ENCODE data around the gene SNORC. TPM values are rescaled to one million over a fixed set of nuclear protein-coding genes. Genes with fewer than 3 reads are reported as not detected.

SNORC gene
- total RNA-seq, 1 experiment from 2014 or later = 0.25 TPM

GRCh38 chr2:232869138-232870017, 686 bp upstream of the SNORC start:
- DNase-seq (ENCODE audit: low spot score) = no peak

DNA sequence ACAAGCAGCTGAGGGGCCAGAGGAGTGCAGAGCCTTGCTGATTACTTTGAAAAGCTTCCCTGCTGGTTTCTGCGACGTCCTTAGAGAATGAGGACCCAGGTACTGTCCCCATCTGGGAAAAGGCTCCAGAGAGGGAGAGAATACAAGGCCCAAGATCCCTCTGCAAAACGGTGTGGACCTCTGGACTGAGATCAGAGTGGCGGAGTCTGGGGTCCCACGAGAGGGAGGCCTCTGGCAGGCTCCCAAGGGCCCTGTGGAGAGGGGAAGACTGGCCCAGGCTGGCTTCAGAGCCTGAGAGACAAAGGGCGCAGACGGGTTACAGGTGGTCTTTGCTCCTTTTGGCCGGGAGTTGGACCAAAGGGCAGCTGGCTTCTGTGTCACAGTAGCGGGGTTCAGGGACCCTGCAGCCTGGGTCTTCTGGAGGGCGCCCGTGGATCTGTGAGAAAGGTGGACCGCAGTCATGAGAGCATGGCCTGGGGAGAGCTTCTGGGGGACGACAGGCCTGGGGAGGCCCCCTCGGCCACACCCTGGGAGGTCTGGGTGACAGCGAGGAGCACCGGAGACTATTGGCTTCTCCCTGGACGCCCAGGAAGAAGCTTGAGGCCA, 805 bp downstream of the SNORC start:
- DNase-seq (ENCODE audit: low spot score) = no peak

GRCh38 chr2:232871418-232871834, 1.4 kb downstream of the SNORC start:
- DNase-seq (ENCODE audit: low spot score) = no peak

DNA sequence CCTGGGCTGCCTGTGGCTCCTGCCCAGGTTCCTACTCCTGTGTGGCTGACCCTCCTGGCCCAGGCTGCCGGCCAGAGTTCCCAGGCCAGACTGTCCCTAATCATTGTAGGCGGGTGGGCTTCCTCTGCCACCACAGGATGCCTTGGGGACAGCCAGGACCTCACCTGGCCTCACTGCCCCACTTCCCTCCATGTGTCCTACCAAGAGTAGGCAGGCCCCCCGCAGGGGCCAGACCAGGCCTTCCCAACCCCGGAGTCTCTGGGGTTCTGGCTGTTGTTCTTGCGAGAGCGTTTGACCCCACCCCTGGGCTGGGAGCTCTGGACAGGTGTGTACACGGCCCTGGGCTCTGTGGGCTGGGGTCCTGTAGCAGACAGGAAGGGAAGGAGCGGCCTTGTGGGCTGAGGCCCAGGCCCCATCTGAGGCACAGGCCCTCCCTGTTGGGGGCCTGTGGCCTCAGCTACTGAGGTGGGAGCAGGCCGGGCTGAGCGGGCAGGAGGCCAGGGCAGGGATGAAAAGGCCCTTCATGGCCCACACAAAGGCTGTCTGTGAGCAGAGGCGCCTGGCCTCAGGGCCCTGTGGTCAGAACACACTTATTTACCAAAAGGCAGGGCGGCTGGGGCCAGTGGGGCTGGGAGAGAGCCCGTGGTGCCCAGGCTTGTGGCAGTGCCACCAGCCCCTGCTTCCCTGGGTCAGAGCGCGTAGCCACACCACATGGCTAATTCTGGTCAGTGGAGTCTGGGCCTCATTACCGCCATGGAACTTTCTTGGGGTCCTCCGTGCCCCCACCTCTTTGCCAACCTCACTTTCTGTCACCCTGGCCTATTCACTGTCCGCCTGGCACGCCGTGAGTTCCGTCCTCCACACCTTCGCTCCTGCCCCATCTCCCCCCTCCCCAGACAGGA, 2.0 kb downstream of the SNORC start:
- no peak for DNase-seq (ENCODE audit: low spot score)

- no peak for DNase-seq (ENCODE audit: low spot score)
Observed at GRCh38 chr2:232872826-232873225, 2.8 kb downstream of the SNORC start.

DNA sequence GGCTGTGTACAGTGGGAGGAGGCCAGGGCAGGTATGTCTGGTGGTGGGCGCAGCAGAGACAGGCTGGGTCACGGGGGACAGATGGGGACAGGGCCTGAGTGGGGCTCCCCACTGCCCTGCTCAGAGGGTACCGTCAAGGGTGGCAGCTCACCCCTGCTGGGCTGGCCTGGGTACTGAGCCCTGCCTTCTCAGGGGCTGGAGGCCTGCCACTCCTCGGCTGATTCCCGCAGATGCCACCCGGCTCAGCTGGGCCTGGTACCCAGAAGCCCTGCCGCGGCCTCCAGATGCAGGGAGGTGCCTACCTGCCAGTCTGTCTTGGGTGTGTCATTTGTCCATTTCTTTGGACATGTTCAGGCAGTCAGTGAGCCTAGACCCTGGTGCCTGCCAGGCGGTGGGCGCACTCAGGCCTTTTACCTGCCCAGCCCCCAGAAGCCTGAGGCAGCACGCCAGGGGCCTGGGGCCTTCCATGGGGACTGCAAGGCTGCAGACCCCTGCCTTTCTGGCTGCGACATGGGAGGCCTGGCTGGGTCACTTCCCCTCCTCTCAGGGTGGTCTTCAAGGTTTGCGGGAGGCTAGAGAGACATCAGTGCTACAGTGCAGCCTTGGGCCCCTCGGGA, 3.3 kb downstream of the SNORC start:
- no peak for DNase-seq (ENCODE audit: low spot score)

GRCh38 chr2:232873909-232874641, 4.0 kb downstream of the SNORC start:
- no peak for DNase-seq (ENCODE audit: low spot score)

DNA sequence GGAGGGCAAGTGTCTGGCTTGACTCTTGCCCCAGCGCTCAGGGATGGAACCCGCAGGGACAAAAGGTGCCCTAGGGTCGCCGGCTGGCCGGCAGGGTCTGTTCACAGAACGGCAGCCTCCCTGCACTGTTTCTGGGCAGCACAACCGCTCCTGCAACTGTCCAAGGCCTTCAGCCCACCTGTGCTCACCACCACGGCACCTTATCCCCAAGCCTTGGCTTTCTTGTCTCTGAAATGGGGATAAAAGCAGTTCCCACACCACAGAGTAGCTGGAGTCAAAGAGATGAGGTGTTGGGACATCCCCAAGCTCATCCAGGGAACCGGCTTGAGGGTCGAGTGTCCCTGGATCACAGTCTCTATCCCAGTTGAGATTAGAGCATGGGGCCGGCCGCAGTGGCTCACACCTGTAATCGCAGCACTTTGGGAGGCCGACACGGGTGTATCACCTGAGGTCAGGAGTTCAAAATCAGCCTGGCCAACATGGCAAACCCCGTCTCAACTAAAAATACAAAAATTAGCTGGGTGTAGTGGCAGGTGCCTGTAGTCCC, 4.7 kb downstream of the SNORC start:
- DNase-seq (ENCODE audit: low spot score) = no peak

DNA sequence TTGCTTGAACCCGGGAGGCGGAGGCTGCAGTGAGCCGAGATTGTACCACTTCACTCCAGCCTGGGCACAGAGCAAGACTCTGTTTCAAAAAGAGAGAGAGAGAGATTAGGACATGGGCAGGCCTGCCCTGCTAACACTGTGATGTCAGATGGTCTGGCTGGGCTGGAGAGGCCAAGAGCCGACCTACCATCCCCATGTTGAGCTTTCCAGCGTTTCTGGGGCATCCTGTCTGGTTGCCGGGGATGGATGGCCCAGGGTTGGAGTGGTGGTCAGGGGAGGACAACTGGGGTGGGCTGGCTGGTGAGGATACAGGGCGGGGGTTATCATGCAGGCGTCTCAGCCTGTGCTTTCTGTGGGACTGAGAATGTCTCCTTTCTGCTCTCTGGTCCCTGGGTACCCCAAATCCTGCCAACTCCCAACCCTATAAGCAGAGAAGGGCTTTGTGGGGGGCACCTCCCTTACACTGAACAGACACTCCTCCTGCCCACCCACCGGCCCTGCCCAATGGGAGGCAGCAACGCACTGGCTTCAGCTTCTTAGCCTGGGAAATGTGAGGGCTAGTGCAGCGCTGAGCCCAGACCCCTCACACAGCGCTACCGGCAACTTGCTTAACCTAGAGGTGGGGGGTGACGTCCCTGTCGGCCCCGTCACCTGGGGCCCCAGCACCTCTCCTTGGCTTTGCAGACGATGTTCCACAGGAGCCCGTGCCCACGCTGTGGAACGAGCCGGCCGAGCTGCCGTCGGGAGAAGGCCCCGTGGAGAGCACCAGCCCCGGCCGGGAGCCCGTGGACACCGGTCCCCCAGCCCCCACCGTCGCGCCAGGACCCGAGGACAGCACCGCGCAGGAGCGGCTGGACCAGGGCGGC, 5.4 kb downstream of the SNORC start:
- DNase-seq (ENCODE audit: low spot score) = no peak

- DNase-seq (ENCODE audit: low spot score) = no peak
Observed at GRCh38 chr2:232876161-232876977, 6.3 kb downstream of the SNORC start.

- DNase-seq (ENCODE audit: low spot score) = no peak
Observed at GRCh38 chr2:232876978-232877441, 6.9 kb downstream of the SNORC start.

DNA sequence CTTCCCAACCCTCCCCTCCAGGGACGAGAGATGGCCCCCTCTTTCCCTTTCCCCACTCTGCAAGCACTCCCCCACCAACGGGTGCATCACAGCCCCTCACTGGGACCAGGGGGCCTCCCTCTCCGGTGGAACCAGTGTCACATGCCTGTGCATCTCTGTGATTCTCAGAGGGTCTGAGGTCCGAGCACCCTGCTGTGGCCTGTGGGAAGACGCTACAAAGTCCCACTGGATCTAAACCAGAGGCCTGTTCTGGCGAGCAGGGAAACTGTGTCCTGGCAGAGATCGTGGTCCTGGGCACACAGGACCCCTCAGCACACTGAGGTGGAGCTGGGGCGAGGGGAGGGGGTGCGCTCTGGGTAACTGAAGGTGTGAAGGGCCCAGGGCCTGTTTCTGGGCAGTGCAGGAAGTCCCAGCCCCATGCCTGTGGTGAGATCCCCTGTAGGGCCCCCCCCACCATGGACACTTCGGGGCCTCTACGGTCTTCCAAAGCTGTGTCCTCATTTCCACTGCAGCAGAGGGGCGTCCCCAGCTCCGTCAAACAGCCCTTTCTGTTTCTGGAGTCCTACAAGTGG, 8.0 kb downstream of the SNORC start:
- no peak for DNase-seq (ENCODE audit: low spot score)

DNA sequence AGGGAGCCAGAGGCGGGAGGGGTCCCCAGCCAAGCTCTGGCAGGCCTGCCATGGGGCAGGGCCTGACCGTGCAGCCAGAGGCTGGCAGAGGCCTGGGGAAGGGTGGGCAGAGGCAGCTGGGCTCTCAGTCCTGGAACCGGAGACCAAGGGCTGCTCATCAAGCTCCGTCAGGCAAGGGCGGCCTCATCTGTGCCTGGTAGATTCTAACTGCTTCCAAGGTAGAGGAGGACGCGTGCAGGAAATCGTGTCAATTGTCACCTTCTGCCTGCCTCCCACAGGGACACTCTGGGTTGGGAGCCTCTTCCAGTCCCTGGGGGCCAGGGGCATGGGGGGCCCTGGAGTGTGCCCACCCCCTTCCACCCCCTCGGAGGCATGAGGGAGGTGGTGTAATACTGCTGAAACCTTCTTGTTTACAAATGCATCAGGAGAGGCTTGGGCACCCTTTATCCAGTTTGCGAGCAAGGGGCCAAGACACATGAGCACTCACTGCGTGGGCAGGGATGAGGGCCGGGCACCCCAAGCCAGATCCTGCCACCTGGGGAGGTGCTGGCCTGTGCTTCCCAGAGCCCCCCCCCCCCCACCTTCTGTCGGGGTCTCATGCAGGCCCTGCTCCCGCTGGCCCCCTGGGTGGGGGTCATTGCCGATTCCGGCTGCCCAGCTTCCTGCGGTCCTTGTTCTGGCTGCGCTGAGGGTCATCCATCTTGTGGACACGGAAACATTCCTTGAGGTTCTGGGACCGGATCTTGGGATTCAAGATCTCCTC, 9.0 kb downstream of the SNORC start:
- no peak for DNase-seq (ENCODE audit: low spot score)

DNA sequence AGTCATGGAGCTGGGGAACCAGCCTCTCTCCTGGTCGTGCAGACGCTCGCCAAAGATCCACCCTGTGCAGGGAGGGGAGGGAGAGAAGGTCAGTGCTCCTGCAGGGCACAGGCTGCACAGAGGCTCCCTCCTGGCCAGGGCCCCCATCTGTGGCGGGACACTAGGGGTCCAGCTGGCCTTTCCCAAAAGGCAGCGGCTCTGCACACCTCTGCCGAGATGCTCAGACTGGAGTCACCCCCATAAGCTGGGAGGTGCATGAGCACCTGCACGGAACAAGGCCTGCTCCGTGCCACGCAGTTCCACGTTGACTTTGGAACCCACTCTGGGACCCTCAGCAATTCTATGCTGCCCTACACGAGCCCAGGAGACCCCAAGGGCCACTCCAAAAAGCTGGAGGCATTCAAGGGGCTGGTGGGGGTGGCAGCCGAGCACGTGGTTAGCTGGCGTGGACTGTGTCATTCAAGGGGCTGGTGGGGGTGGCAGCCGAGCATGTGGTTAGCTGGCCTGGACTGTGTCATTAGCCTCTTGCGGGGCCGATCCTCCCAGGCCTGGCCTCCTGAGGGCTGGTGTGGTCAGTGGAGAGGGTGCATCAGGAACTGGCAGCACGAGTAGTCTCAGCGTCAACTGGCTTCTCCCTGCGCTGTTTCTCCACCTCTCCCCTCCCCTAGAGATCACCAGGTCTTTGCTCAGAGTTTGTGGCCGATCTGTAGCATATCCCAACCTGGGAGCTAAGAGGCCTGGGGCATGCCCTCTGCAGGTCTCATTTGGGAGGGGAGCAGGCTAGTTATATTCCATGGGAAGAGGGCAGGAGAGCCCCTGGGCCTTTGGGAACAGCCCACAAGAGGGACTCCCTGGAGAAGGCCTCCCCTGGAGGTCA, 9.8 kb downstream of the SNORC start:
- DNase-seq (ENCODE audit: low spot score) = no peak

- no peak for DNase-seq (ENCODE audit: low spot score)
Observed at GRCh38 chr2:232880764-232881351, 10.8 kb downstream of the SNORC start.

DNA sequence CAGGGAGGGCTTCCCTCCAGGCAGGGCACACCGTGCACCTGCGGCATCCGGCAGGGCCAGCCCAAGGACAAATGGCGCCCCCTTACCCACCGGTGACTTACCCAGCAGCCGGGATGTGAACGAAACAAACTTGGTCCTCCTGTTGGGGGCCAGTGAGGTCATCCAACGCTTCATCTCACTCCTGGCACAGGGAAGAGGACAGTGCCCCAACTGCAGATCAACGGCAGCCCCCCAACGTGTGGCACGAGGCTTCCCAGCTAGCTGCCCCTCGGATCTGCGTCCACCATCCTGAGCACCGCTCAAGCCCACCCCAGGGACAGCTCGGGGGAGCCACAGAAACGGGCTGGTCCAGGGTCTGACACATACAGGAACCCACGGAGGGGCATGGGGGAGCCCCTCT, 12.0 kb downstream of the SNORC start:
- no peak for DNase-seq (ENCODE audit: low spot score)
